GM18873 (cell line): Measurements from ENCODE around the gene SRC.

Experiments used
- ATAC-seq: cut with Tn5 transposase; IDR thresholded peaks from one replicate; pipeline ENCODE4 v1.9.1; 2021; ENCODE audit warnings: mild to moderate bottlenecking, moderate library complexity, moderate number of reproducible peaks; ENCODE audit not compliant: unreplicated experiment, low FRiP score

SRC gene

GRCh38 chr20:37379967-37380828 lies 34.3 kb downstream of the SRC start:
- no peak for ATAC-seq

- no peak for ATAC-seq
Measured at GRCh38 chr20:37380864-37381579, 35.1 kb downstream of the SRC start.

GRCh38 chr20:37381621-37382471 lies 35.9 kb downstream of the SRC start:
- no peak for ATAC-seq

- ATAC-seq, result no peak
Measured at GRCh38 chr20:37382482-37383120, 36.7 kb downstream of the SRC start.

GRCh38 chr20:37383229-37383989 lies 37.5 kb downstream of the SRC start:
- no peak for ATAC-seq

GRCh38 chr20:37384683-37385174 lies 38.8 kb downstream of the SRC start:
- ATAC-seq, result no peak

- ATAC-seq, result no peak
Measured at GRCh38 chr20:37385176-37385575, 39.2 kb downstream of the SRC start.

- ATAC-seq, result no peak
Measured at GRCh38 chr20:37385659-37386504, 39.9 kb downstream of the SRC start.

GRCh38 chr20:37386505-37387251 lies 40.7 kb downstream of the SRC start:
- ATAC-seq, result no peak

GRCh38 chr20:37387519-37388269 lies 41.8 kb downstream of the SRC start:
- no peak for ATAC-seq

- no peak for ATAC-seq
Measured at GRCh38 chr20:37388831-37389230, 42.9 kb downstream of the SRC start.

GRCh38 chr20:37389241-37389747 lies 43.4 kb downstream of the SRC start:
- no peak for ATAC-seq

- ATAC-seq, result no peak
Measured at GRCh38 chr20:37389844-37390275, 43.9 kb downstream of the SRC start.

- no peak for ATAC-seq
Measured at GRCh38 chr20:37390503-37390890, 44.6 kb downstream of the SRC start.

- no peak for ATAC-seq
Measured at GRCh38 chr20:37390891-37391525, 45.1 kb downstream of the SRC start.

GRCh38 chr20:37392441-37393195 lies 46.7 kb downstream of the SRC start:
- no peak for ATAC-seq
